LNCaP clone FGC (cell line): ENCODE measurements around the gene CD28.
"Not testable (repeated sequence)": the region's sequence is repeated elsewhere in the genome, so short reads cannot be mapped to it uniquely, and the experiment has no call there.

ENCODE experiments used
- DNase-seq: peaks from one replicate; pipeline ENCODE4 v3.0.0-alpha.2; 2011; ENCODE audit warnings: low read depth
- H3K4me3 ChIP-seq: 2 replicates; pipeline ENCODE4 v1.5.1; 2011; ENCODE audit warnings: mild to moderate bottlenecking, low read depth, low read length, control low read depth
- CTCF ChIP-seq: IDR thresholded peaks from 2 replicates; pipeline ENCODE4 v1.5.1; 2012; ENCODE audit warnings: mild to moderate bottlenecking; ENCODE audit not compliant: control insufficient read depth, insufficient read depth; ENCODE audit errors: extremely low read depth

CD28 gene

GRCh38 chr2:203772456-203773165, 66.2 kb downstream of the CD28 start:
- no peak for TF ChIP-seq CTCF
- no peak overlapping the region for H3K4me3 ChIP-seq
- DNase-seq = no peak

- no peak for DNase-seq
- no peak for TF ChIP-seq CTCF
Measured at GRCh38 chr2:203774760-203775159, 68.3 kb downstream of the CD28 start.

GRCh38 chr2:203775684-203776083, 69.2 kb downstream of the CD28 start:
- no peak for TF ChIP-seq CTCF
- no peak for DNase-seq
- no peak overlapping the region for H3K4me3 ChIP-seq

More at GRCh38 chr2:203774760-203775159, 68.3 kb downstream of the CD28 start:
- H3K4me3 ChIP-seq = no peak overlapping the region

- H3K4me3 ChIP-seq = no peak overlapping the region
- TF ChIP-seq CTCF = no peak
Measured at GRCh38 chr2:203777030-203777429, 70.6 kb downstream of the CD28 start.

GRCh38 chr2:203779477-203780073, 73.1 kb downstream of the CD28 start:
- DNase-seq, H3K4me3 ChIP-seq: not testable (repeated sequence)

More at GRCh38 chr2:203777030-203777429, 70.6 kb downstream of the CD28 start:
- DNase-seq = no peak

- no peak overlapping the region for H3K4me3 ChIP-seq
- TF ChIP-seq CTCF = no peak
Measured at GRCh38 chr2:203780231-203780630, 73.8 kb downstream of the CD28 start.

GRCh38 chr2:203781151-203781550, 74.7 kb downstream of the CD28 start:
- DNase-seq = no peak
- H3K4me3 ChIP-seq = no peak overlapping the region
- no peak for TF ChIP-seq CTCF

More at GRCh38 chr2:203780231-203780630, 73.8 kb downstream of the CD28 start:
- no peak for DNase-seq
